ENCODE data around the gene TLL2. TPM values are rescaled to one million over a fixed set of nuclear protein-coding genes. Genes with fewer than 3 reads are reported as not detected.

Gene TLL2
- total RNA-seq, 2 experiments from 2014 or later: 0.13 TPM; not detected in 1

DNA sequence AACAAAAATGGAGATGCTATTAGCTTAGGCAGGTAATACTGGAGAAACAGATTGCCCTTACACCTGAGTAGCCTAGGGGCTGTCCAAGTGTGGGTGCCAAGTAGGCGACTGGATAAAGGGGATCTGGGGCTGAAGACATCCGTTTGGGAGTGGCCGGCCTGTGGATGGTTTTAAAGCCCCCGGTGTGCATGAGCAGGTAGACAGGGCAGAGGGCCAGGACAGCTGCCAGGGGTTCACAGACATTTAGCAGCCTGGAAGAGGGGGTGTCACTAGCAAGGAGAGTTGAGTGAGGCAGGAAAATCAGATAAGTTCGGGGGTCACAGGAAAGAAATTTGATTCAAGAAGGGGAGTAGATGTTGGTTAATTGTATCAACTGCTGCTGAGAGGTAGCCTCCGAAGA lies 153.4 kb downstream of the TLL2 start:
- Mint-ChIP-seq H3K27ac (no peak overlapping the region), H3K9me3 (ENCODE audit: insufficient read depth) (no peaks in the 10 kb centered on the region), H3K27me3 (ENCODE audit: low read depth) (peaks cover 3% of the 10 kb centered on the region), H3K36me3 (ENCODE audit: low read depth) (no peaks in the 10 kb centered on the region), H3K4me1 (ENCODE audit: low read depth) (no peaks in the 10 kb centered on the region), H3K4me3 (no peak overlapping the region)
- DNase-seq (no peak), ATAC-seq (no peak)
- POLR2A ChIA-PET: no interaction called here
- CTCF ChIA-PET: interaction anchor here (2.5 kb wide), 1 partner anchor 15 kb away, joined by 11 read pairs; no protein-coding TSS in a partner anchor

- no peaks in the 10 kb centered on the region for H3K9me3 Mint-ChIP-seq (ENCODE audit: insufficient read depth)
- no peaks in the 10 kb centered on the region for H3K4me1 Mint-ChIP-seq (ENCODE audit: low read depth)
- H3K36me3 Mint-ChIP-seq (ENCODE audit: low read depth): no peaks in the 10 kb centered on the region
- ATAC-seq (no peak), DNase-seq (no peak)
- peaks cover 3% of the 10 kb centered on the region for H3K27me3 Mint-ChIP-seq (ENCODE audit: low read depth)
- CTCF ChIA-PET: no interaction called here
- H3K27ac Mint-ChIP-seq: no peak overlapping the region
- H3K4me3 Mint-ChIP-seq: no peak overlapping the region
- POLR2A ChIA-PET: no interaction called here
Observed at GRCh38 chr10:96359616-96360015, 154.1 kb downstream of the TLL2 start.

- Mint-ChIP-seq H3K27me3 (ENCODE audit: low read depth) (peaks cover 3% of the 10 kb centered on the region), H3K4me1 (ENCODE audit: low read depth) (no peaks in the 10 kb centered on the region), H3K9me3 (ENCODE audit: insufficient read depth) (no peaks in the 10 kb centered on the region), H3K27ac (no peak within 1 kb of the TSS), H3K36me3 (ENCODE audit: low read depth) (no peaks in the 10 kb centered on the region), H3K4me3 (no peak within 1 kb of the TSS)
- ChIA-PET CTCF (interaction anchor here (1.0 to 3.2 kb wide), 2 partner anchors 11 to 16 kb away, joined by 3 to 12 read pairs; no protein-coding TSS in a partner anchor), POLR2A (no interaction called here)
- ATAC-seq (no peak), DNase-seq (no peak)
Observed at GRCh38 chr10:96358851-96359540, 154.7 kb downstream of the TLL2 start, which contains the start of gene OPALIN. TSS of gene OPALIN (minus strand) at chr10:96359002. CDS start at chr10:96358896, 106 bp downstream.

GRCh38 chr10:96357038-96357620 lies 156.6 kb downstream of the TLL2 start:
- H3K27ac Mint-ChIP-seq: no peak overlapping the region
- ATAC-seq (no peak), DNase-seq (no peak)
- CTCF ChIA-PET: interaction anchor here (3.2 kb wide), 1 partner anchor 13 kb away, joined by 12 read pairs; no protein-coding TSS in a partner anchor
- H3K9me3 Mint-ChIP-seq (ENCODE audit: insufficient read depth): no peaks in the 10 kb centered on the region
- POLR2A ChIA-PET: no interaction called here
- H3K36me3 Mint-ChIP-seq (ENCODE audit: low read depth): no peaks in the 10 kb centered on the region
- no peaks in the 10 kb centered on the region for H3K4me1 Mint-ChIP-seq (ENCODE audit: low read depth)
- H3K27me3 Mint-ChIP-seq (ENCODE audit: low read depth): peaks cover 3% of the 10 kb centered on the region
- H3K4me3 Mint-ChIP-seq: no peak overlapping the region

DNA sequence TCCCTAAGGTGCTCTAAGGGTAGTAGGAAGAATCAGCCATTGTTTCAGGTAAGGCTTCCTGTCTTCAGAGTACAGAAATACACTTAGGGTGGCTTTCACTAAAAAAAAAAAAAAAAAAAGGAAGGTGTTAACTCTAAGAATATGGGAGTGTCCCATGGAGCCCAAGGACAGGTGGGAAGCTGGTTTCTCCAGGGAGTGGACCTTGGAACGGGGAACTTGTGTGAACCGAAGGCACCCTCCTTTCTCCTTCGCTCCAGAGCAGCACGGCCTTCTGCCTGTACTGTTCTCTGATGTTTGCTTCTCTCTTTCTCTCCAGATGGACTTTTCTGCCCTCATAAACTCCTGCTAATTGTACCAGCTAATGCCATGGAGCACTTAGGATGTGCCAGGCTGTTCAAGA lies 161.1 kb downstream of the TLL2 start:
- Mint-ChIP-seq H3K36me3 (ENCODE audit: low read depth) (no peaks in the 10 kb centered on the region), H3K27ac (no peak overlapping the region), H3K4me3 (no peak overlapping the region), H3K27me3 (ENCODE audit: low read depth) (peaks cover 8% of the 10 kb centered on the region), H3K9me3 (ENCODE audit: insufficient read depth) (no peaks in the 10 kb centered on the region), H3K4me1 (ENCODE audit: low read depth) (no peaks in the 10 kb centered on the region)
- ATAC-seq: no peak
- POLR2A ChIA-PET: no interaction called here
- CTCF ChIA-PET: no interaction called here
- no peak for DNase-seq

- Mint-ChIP-seq H3K36me3 (ENCODE audit: low read depth) (no peaks in the 10 kb centered on the region), H3K4me1 (ENCODE audit: low read depth) (no peaks in the 10 kb centered on the region), H3K27ac (no peak overlapping the region), H3K9me3 (ENCODE audit: insufficient read depth) (no peaks in the 10 kb centered on the region), H3K27me3 (ENCODE audit: low read depth) (peaks cover 7% of the 10 kb centered on the region), H3K4me3 (no peak overlapping the region)
- CTCF ChIA-PET: no interaction called here
- DNase-seq: no peak
- POLR2A ChIA-PET: no interaction called here
- no peak for ATAC-seq
Observed at GRCh38 chr10:96352027-96352426, 161.7 kb downstream of the TLL2 start.

DNA sequence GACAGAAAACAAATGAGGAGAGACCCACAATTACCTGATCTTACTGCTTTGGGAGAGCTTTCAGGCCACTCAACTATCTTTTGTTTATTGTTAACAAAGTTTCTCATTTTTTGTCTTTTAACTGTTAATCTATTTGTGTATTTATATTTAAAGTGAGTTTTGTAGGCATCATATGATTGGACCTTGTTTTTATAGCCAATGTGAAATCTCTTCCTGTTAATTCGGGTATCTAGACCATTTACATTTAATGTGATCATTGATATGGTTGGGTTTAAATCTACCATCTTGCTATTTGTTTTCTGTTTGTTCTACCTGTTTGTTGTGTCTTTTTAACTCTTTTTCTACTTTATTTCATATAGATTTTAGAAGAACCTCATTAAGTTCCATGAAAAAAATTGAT lies 167.4 kb downstream of the TLL2 start:
- H3K27me3 Mint-ChIP-seq (ENCODE audit: low read depth): peaks cover 4% of the 10 kb centered on the region

GRCh38 chr10:96345222-96345621 lies 168.5 kb downstream of the TLL2 start:
- DNase-seq (no peak), ATAC-seq (no peak)
- H3K9me3 Mint-ChIP-seq (ENCODE audit: insufficient read depth): peaks cover 6% of the 10 kb centered on the region
- peaks cover 4% of the 10 kb centered on the region for H3K27me3 Mint-ChIP-seq (ENCODE audit: low read depth)
- H3K36me3 Mint-ChIP-seq (ENCODE audit: low read depth): no peaks in the 10 kb centered on the region
- ChIA-PET CTCF (no interaction called here), POLR2A (no interaction called here)
- no peaks in the 10 kb centered on the region for H3K4me1 Mint-ChIP-seq (ENCODE audit: low read depth)
- H3K4me3 Mint-ChIP-seq: no peak overlapping the region
- H3K27ac Mint-ChIP-seq: no peak overlapping the region

More for the DNA sequence above, 167.4 kb downstream of the TLL2 start:
- no peak overlapping the region for H3K4me3 Mint-ChIP-seq
- ATAC-seq: no peak
- no peak for DNase-seq
- POLR2A ChIA-PET: no interaction called here
- H3K36me3 Mint-ChIP-seq (ENCODE audit: low read depth): no peaks in the 10 kb centered on the region
- peaks cover 6% of the 10 kb centered on the region for H3K9me3 Mint-ChIP-seq (ENCODE audit: insufficient read depth)
- CTCF ChIA-PET: interaction anchor here (1.4 kb wide), 1 partner anchor 117 kb away, joined by 6 read pairs; no protein-coding TSS in a partner anchor
- H3K4me1 Mint-ChIP-seq (ENCODE audit: low read depth): no peaks in the 10 kb centered on the region
- no peak overlapping the region for H3K27ac Mint-ChIP-seq

DNA sequence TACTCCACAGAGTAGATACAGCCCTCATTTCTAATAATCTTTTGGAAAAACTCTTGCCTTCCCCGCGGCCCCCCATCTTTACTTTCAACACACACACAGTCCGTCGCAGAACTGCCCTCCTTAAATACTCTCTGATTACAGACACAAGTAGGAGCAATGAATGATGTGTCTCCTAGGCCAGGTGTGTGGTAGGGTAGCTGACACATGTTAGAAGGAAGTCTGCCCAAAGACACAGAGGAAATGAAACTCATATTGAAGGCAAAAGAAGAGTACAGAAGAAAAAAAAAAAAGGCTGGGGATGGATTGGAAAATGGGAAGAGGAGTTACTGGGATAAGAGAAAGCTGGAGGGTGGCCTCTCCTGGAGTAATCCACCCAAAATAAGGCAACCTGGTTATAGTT lies 169.5 kb downstream of the TLL2 start:
- Mint-ChIP-seq H3K27me3 (ENCODE audit: low read depth) (peaks cover 4% of the 10 kb centered on the region), H3K36me3 (ENCODE audit: low read depth) (no peaks in the 10 kb centered on the region), H3K9me3 (ENCODE audit: insufficient read depth) (peaks cover 6% of the 10 kb centered on the region), H3K27ac (no peak overlapping the region), H3K4me3 (no peak overlapping the region), H3K4me1 (ENCODE audit: low read depth) (no peaks in the 10 kb centered on the region)
- no peak for DNase-seq
- no peak for ATAC-seq
- CTCF ChIA-PET: interaction anchor here (1.4 kb wide), 1 partner anchor 115 kb away, joined by 3 read pairs; no protein-coding TSS in a partner anchor
- POLR2A ChIA-PET: no interaction called here

- H3K27ac Mint-ChIP-seq: no peak overlapping the region
- no peaks in the 10 kb centered on the region for H3K36me3 Mint-ChIP-seq (ENCODE audit: low read depth)
- no peak overlapping the region for H3K4me3 Mint-ChIP-seq
- H3K27me3 Mint-ChIP-seq (ENCODE audit: low read depth): peaks cover 4% of the 10 kb centered on the region
- peaks cover 6% of the 10 kb centered on the region for H3K9me3 Mint-ChIP-seq (ENCODE audit: insufficient read depth)
- ATAC-seq (no peak), DNase-seq (no peak)
- ChIA-PET CTCF (interaction anchor here (0.6 to 5.6 kb wide), 3 partner anchors 28 to 325 kb away, joined by 3 to 43 read pairs (median 3); no protein-coding TSS in a partner anchor), POLR2A (no interaction called here)
- no peaks in the 10 kb centered on the region for H3K4me1 Mint-ChIP-seq (ENCODE audit: low read depth)
Observed at GRCh38 chr10:96342402-96342801, 171.3 kb downstream of the TLL2 start.

DNA sequence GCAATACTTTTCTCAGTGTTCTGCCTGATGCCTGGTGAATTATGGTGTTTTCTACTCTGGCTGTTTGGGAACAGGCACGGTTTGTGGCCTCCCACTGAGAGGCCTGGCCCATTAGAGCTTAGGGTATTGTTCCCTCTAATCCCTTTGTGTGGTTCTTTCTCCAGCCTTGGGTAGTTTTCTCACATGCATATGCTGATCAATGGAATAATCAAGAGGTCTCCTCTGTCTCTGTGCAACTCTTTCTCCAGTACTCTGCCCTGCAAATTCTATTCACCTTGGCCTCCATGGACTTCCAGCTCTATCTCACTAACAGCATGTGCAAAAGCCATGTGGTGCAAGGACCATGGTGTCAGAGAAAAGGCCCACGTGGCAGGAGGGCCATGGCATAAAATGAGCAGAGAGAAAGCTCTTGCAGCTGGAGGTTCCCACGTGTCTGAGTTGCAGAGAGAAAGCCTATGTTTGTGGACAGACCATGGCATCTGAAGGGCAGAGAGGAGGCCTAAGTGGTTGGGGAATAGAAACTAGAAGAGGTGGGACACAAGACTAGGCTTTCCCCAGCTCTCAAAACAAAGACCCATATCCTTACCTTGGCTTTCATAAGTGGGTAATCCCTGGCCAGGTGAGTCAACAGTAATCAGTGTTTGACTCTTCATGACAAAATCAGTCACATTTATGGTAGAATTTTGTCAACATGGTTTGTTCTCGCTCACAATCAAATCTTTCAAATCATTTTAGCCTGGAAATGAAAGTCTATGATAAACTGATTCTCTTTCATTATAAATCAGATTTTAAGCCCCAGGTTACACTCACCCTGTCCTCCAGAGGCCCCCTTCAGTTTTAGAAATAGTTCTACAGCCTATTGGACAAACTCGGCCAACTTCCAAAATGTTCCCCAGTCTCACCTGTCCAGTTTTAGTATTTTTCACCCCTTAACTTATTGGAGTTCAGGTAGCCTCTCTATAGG lies 172.2 kb downstream of the TLL2 start:
- peaks cover 4% of the 10 kb centered on the region for H3K27me3 Mint-ChIP-seq (ENCODE audit: low read depth)
- no peak for DNase-seq
- CTCF ChIA-PET: interaction anchor here (0.6 to 5.6 kb wide), 11 partner anchors 9 to 335 kb away, joined by 3 to 43 read pairs (median 3); no protein-coding TSS in a partner anchor
- POLR2A ChIA-PET: no interaction called here
- no peak overlapping the region for H3K27ac Mint-ChIP-seq
- no peaks in the 10 kb centered on the region for H3K36me3 Mint-ChIP-seq (ENCODE audit: low read depth)
- ATAC-seq: no peak
- H3K9me3 Mint-ChIP-seq (ENCODE audit: insufficient read depth): peaks cover 5% of the 10 kb centered on the region
- H3K4me3 Mint-ChIP-seq: no peak overlapping the region
- no peaks in the 10 kb centered on the region for H3K4me1 Mint-ChIP-seq (ENCODE audit: low read depth)
